BJ (cell line): ENCODE data around the gene CDH23. TPM values are rescaled to one million over a fixed set of nuclear protein-coding genes. Genes with fewer than 3 reads are reported as not detected.

Experiments
- CTCF ChIA-PET: fragments of 350-600 bp; formaldehyde crosslinking; extraction: SDS; loops from one replicate; lab custom pipeline; 2021; ENCODE audit warnings: antibody characterized with exemption, inconsistent platforms; lab: Yijun Ruan, JAX
- POLR2A ChIA-PET: fragments of 300-600 bp; sonication (Branson Sonifier 250); formaldehyde crosslinking; extraction: SDS; loops from one replicate; lab custom pipeline; 2021; ENCODE audit warnings: antibody characterized with exemption; lab: Charles Lee
- DNase-seq: peaks from one replicate; pipeline ENCODE4 v3.0.0-alpha.2; 2011; ENCODE audit warnings: low read depth
- H3K27me3 ChIP-seq: 2 replicates; pipeline ENCODE4 v1.6.0; 2011; ENCODE audit warnings: low read length; ENCODE audit not compliant: control insufficient read depth, insufficient read depth
- H3K36me3 ChIP-seq: 2 replicates; pipeline ENCODE4 v1.5.1; 2011; ENCODE audit warnings: low read length; ENCODE audit not compliant: control insufficient read depth, insufficient read depth
- H3K4me3 ChIP-seq: 2 replicates; pipeline ENCODE4 v1.5.1; 2011; ENCODE audit warnings: low read depth, mild to moderate bottlenecking, control low read depth, low read length
- polyA plus RNA-seq: library from polyadenylated mRNA; depleted of rRNA; stranded (reverse); fragments of >200 nt; gene quantifications from 2 replicates; pipeline ENCODE4 v1.2.3, GENCODE V29; 2011
- TF ChIP-seq, protein P1 (sequence below): IDR thresholded peaks from 2 replicates; pipeline ENCODE4 v1.5.1; 2011; ENCODE audit warnings: low read depth, mild to moderate bottlenecking, control low read depth, inconsistent platforms, low read length, moderate library complexity; ENCODE audit not compliant: insufficient read depth

CDH23 gene
- polyA plus RNA-seq, 1 experiment = 0.05 TPM

DNA sequence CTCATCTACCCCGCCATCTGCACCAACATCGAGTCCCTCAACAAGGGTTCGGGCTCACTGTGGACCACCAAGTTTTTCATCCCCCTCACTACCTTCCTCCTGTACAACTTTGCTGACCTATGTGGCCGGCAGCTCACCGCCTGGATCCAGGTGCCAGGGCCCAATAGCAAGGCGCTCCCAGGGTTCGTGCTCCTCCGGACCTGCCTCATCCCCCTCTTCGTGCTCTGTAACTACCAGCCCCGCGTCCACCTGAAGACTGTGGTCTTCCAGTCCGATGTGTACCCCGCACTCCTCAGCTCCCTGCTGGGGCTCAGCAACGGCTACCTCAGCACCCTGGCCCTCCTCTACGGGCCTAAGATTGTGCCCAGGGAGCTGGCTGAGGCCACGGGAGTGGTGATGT lies 34.6 kb upstream of the CDH23 start:
- no peak for DNase-seq
- no peak overlapping the region for H3K4me3 ChIP-seq
- TF ChIP-seq, protein P1, sequence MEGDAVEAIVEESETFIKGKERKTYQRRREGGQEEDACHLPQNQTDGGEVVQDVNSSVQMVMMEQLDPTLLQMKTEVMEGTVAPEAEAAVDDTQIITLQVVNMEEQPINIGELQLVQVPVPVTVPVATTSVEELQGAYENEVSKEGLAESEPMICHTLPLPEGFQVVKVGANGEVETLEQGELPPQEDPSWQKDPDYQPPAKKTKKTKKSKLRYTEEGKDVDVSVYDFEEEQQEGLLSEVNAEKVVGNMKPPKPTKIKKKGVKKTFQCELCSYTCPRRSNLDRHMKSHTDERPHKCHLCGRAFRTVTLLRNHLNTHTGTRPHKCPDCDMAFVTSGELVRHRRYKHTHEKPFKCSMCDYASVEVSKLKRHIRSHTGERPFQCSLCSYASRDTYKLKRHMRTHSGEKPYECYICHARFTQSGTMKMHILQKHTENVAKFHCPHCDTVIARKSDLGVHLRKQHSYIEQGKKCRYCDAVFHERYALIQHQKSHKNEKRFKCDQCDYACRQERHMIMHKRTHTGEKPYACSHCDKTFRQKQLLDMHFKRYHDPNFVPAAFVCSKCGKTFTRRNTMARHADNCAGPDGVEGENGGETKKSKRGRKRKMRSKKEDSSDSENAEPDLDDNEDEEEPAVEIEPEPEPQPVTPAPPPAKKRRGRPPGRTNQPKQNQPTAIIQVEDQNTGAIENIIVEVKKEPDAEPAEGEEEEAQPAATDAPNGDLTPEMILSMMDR = no peak
- ChIA-PET CTCF (interaction anchor here (1.8 kb wide), 1 partner anchor 22 kb away, joined by 4 read pairs; no protein-coding TSS in a partner anchor), POLR2A (no interaction called here)
- H3K36me3 ChIP-seq = no peaks in the 10 kb centered on the region; the same call in 1 of the 2 replicates
- H3K27me3 ChIP-seq = no peaks in the 10 kb centered on the region

DNA sequence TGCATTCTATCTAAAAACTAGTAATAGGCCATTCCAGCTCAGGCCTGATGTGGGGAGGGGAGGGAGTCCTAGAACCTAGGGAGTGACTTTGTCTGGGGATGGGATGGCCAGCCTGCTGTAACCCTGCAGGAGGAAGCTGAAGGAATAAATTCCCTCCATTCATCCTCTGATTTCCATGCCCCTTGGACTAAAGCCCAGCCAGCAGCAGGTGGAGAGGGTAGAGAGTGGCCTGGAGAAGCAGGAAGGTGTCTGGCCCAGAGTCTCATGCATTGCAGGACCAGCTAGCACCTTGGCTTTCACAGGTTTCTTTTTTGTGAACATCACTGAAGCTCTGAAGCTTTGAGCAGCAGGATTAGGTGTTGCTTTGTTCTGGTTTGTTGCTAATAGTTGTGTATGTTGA lies 32.8 kb upstream of the CDH23 start:
- Histone ChIP-seq H3K4me3 (no peak overlapping the region), H3K27me3 (no peaks in the 10 kb centered on the region), H3K36me3 (no peaks in the 10 kb centered on the region; the same call in 1 of the 2 replicates)
- POLR2A ChIA-PET = no interaction called here
- DNase-seq = no peak
- TF ChIP-seq, protein P1 = no peak
- CTCF ChIA-PET = interaction anchor here (0.8 to 2.6 kb wide), 3 partner anchors 13 to 344 kb away, joined by 3 to 8 read pairs (median 6); no protein-coding TSS in a partner anchor

- Histone ChIP-seq H3K36me3 (no peaks in the 10 kb centered on the region; the same call in 1 of the 2 replicates), H3K27me3 (0 out of 2 replicates have a peak, but pooled peaks cover 2% of the 10 kb centered on the region), H3K4me3 (no peak overlapping the region)
- no peak for DNase-seq
- TF ChIP-seq, protein P1 = no peak
- POLR2A ChIA-PET = no interaction called here
- CTCF ChIA-PET = interaction anchor here (1.1 to 2.6 kb wide), 3 partner anchors 11 to 46 kb away, joined by 4 to 8 read pairs (median 7); partner anchors contain the start of gene SLC29A3
Measured at GRCh38 chr10:71365366-71365765, 31.4 kb upstream of the CDH23 start.

- Histone ChIP-seq H3K36me3 (no peaks in the 10 kb centered on the region; the same call in 1 of the 2 replicates), H3K27me3 (peaks cover 5% of the 10 kb centered on the region; the same call in 1 of the 2 replicates), H3K4me3 (no peak overlapping the region)
- DNase-seq = no peak
- CTCF ChIA-PET = interaction anchor here (0.7 to 1.4 kb wide), 3 partner anchors 10 to 103 kb away, joined by 3 to 7 read pairs (median 4); no protein-coding TSS in a partner anchor
- TF ChIP-seq, protein P1 = no peak
- POLR2A ChIA-PET = no interaction called here
Measured at GRCh38 chr10:71366690-71367089, 30.0 kb upstream of the CDH23 start.

DNA sequence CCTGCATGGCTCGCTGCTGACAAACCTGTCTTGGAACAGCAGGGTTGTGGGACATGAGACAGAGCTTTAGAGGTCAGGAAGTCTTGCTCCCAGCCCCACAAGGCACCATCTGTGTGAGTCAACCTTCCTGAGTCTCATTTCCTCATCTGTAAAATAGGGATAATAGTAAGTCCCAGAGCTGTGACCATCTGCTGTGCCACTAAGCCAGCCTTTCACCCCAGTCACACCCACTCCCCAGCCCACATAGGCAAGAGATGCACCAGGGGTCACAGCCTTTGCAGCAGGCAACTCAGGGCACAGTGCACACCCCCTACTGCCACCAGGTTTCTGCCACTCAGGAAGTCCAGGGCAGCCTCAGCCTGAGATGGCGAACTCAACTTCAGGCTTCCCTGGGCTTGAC lies 29.4 kb upstream of the CDH23 start:
- Histone ChIP-seq H3K27me3 (peaks cover 5% of the 10 kb centered on the region; the same call in 1 of the 2 replicates), H3K36me3 (no peaks in the 10 kb centered on the region; the same call in 1 of the 2 replicates), H3K4me3 (no peak overlapping the region)
- POLR2A ChIA-PET = no interaction called here
- no peak for DNase-seq
- CTCF ChIA-PET = interaction anchor here (1.1 to 2.4 kb wide), 2 partner anchors 16 to 47 kb away, joined by 4 to 9 read pairs; no protein-coding TSS in a partner anchor
- TF ChIP-seq, protein P1 = no peak
